Putamen (tissue), 1 donor: ENCODE measurements around the gene PROCA1.

Source experiments
- DNase-seq: peaks from one replicate; pipeline ENCODE4 v3.0.0-alpha.2; 2016; ENCODE audit warnings: low spot score

The PROCA1 gene

GRCh38 chr17:28711723-28712031 lies at the start of gene PROCA1:
Gene PROCA1 (minus strand): TSS chr17:28711888. CDS start chr17:28711660, 228 bp downstream.
- no peak for DNase-seq

GRCh38 chr17:28760601-28761562 lies 49.2 kb upstream of the PROCA1 start:
- DNase-seq: no peak

- no peak for DNase-seq
Measured at GRCh38 chr17:28759256-28759865, 47.7 kb upstream of the PROCA1 start.

- no peak for DNase-seq
Measured at GRCh38 chr17:28758411-28759121, 46.9 kb upstream of the PROCA1 start.

GRCh38 chr17:28756049-28756804 lies 44.5 kb upstream of the PROCA1 start:
- DNase-seq: no peak

- DNase-seq: no peak
Measured at GRCh38 chr17:28755486-28755885, 43.8 kb upstream of the PROCA1 start.

GRCh38 chr17:28751600-28752366 lies 40.1 kb upstream of the PROCA1 start:
- DNase-seq: no peak

- peak; percentile 90 for DNase-seq
Measured at GRCh38 chr17:28750178-28751047, 38.7 kb upstream of the PROCA1 start.

- no peak for DNase-seq
Measured at GRCh38 chr17:28749516-28750177, 38.0 kb upstream of the PROCA1 start.

GRCh38 chr17:28748852-28749515 lies 37.3 kb upstream of the PROCA1 start:
- DNase-seq: no peak

- no peak for DNase-seq
Measured at GRCh38 chr17:28747801-28748750, 36.4 kb upstream of the PROCA1 start.

GRCh38 chr17:28747051-28747691 lies 35.5 kb upstream of the PROCA1 start:
- DNase-seq: no peak

GRCh38 chr17:28746611-28747050 lies 34.9 kb upstream of the PROCA1 start:
- no peak for DNase-seq

GRCh38 chr17:28745786-28746411 lies 34.2 kb upstream of the PROCA1 start:
- no peak for DNase-seq

GRCh38 chr17:28744972-28745785 lies 33.5 kb upstream of the PROCA1 start:
- DNase-seq: peak; percentile 94
